ENCODE results near the gene AFAP1L2.

The AFAP1L2 gene

DNA sequence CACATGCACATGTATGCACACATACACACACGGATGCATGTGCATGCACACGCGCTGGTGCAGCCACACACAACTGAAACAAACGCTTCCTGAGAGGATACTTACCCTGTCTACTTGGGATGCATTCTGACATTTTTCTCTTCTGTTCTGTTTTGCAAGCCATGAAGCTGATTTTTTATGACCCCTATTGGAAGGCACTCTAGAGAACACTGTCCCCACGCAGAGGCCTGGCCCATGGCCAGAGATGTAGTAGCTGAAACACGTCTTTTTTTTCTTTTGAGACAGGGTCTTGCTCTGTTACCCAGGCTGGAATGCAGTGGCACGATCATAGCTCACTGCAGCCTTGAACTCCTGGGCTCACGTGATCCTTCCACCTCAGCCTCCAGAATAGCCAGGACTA lies 117.4 kb downstream of the AFAP1L2 start:
- ATAC-seq: no peak

GRCh38 chr10:114285961-114286441 lies 118.3 kb downstream of the AFAP1L2 start:
- ATAC-seq: no peak
- no peak for TF ChIP-seq ARNTL (CRISPR knock-in tag; IDR thresholded peaks at IDR 0.05; ENCODE audit: borderline replicate concordance, low read depth)
- TF ChIP-seq TCF4 (CRISPR knock-in tag; IDR thresholded peaks at IDR 0.05; ENCODE audit: borderline replicate concordance): no peak
- TF ChIP-seq ESRRG (CRISPR knock-in tag; IDR thresholded peaks at IDR 0.05): no peak
- no peak for TF ChIP-seq CSRNP3 (CRISPR knock-in tag; IDR thresholded peaks at IDR 0.05)
- TF ChIP-seq ZNF565 (CRISPR knock-in tag; conservative IDR thresholded peaks at IDR 0.05; ENCODE audit: low read depth): no peak
- no peak for TF ChIP-seq BACH2 (CRISPR knock-in tag; IDR thresholded peaks at IDR 0.05; ENCODE audit: borderline replicate concordance)
- no peak for TF ChIP-seq ZFP30 (CRISPR knock-in tag; IDR thresholded peaks at IDR 0.05)
- no peak for TF ChIP-seq ZC3H10 (CRISPR knock-in tag; IDR thresholded peaks at IDR 0.05)
- no peak for TF ChIP-seq SNAI2 (CRISPR knock-in tag; IDR thresholded peaks at IDR 0.05)
- no peak for TF ChIP-seq CREB5 (CRISPR knock-in tag; IDR thresholded peaks at IDR 0.05; ENCODE audit: low read depth)
- no peak for TF ChIP-seq ZFP3 (CRISPR knock-in tag; IDR thresholded peaks at IDR 0.05)

More for the DNA sequence above, 117.4 kb downstream of the AFAP1L2 start:
- TF ChIP-seq GLIS3 (CRISPR knock-in tag; IDR thresholded peaks at IDR 0.05): no peak
- TF ChIP-seq TOX (CRISPR knock-in tag; IDR thresholded peaks at IDR 0.05; ENCODE audit: borderline replicate concordance): no peak
- TF ChIP-seq TCF4 (CRISPR knock-in tag; IDR thresholded peaks at IDR 0.05; ENCODE audit: borderline replicate concordance): no peak
- no peak for TF ChIP-seq ESRRG (CRISPR knock-in tag; IDR thresholded peaks at IDR 0.05)
- TF ChIP-seq, protein P1, sequence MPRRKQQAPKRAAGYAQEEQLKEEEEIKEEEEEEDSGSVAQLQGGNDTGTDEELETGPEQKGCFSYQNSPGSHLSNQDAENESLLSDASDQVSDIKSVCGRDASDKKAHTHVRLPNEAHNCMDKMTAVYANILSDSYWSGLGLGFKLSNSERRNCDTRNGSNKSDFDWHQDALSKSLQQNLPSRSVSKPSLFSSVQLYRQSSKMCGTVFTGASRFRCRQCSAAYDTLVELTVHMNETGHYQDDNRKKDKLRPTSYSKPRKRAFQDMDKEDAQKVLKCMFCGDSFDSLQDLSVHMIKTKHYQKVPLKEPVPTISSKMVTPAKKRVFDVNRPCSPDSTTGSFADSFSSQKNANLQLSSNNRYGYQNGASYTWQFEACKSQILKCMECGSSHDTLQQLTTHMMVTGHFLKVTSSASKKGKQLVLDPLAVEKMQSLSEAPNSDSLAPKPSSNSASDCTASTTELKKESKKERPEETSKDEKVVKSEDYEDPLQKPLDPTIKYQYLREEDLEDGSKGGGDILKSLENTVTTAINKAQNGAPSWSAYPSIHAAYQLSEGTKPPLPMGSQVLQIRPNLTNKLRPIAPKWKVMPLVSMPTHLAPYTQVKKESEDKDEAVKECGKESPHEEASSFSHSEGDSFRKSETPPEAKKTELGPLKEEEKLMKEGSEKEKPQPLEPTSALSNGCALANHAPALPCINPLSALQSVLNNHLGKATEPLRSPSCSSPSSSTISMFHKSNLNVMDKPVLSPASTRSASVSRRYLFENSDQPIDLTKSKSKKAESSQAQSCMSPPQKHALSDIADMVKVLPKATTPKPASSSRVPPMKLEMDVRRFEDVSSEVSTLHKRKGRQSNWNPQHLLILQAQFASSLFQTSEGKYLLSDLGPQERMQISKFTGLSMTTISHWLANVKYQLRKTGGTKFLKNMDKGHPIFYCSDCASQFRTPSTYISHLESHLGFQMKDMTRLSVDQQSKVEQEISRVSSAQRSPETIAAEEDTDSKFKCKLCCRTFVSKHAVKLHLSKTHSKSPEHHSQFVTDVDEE (CRISPR knock-in tag; IDR thresholded peaks at IDR 0.05): no peak
- TF ChIP-seq, protein P2, sequence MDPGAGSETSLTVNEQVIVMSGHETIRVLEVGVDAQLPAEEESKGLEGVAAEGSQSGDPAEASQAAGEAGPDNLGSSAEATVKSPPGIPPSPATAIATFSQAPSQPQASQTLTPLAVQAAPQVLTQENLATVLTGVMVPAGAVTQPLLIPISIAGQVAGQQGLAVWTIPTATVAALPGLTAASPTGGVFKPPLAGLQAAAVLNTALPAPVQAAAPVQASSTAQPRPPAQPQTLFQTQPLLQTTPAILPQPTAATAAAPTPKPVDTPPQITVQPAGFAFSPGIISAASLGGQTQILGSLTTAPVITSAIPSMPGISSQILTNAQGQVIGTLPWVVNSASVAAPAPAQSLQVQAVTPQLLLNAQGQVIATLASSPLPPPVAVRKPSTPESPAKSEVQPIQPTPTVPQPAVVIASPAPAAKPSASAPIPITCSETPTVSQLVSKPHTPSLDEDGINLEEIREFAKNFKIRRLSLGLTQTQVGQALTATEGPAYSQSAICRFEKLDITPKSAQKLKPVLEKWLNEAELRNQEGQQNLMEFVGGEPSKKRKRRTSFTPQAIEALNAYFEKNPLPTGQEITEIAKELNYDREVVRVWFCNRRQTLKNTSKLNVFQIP (CRISPR knock-in tag; IDR thresholded peaks at IDR 0.05; ENCODE audit: borderline replicate concordance, low read depth): no peak

GRCh38 chr10:114284346-114285071 lies 119.8 kb downstream of the AFAP1L2 start:
- no peak; the same call in 2 of the 3 replicates for ATAC-seq
- no peak for TF ChIP-seq CSRNP3 (CRISPR knock-in tag; IDR thresholded peaks at IDR 0.05)
- TF ChIP-seq, protein P1 (CRISPR knock-in tag; IDR thresholded peaks at IDR 0.05): no peak
- TF ChIP-seq ARNTL (CRISPR knock-in tag; IDR thresholded peaks at IDR 0.05; ENCODE audit: borderline replicate concordance, low read depth): no peak
- no peak for TF ChIP-seq ZC3H10 (CRISPR knock-in tag; IDR thresholded peaks at IDR 0.05)
- no peak for TF ChIP-seq RARB (CRISPR knock-in tag; IDR thresholded peaks at IDR 0.05)
- TF ChIP-seq ZFP3 (CRISPR knock-in tag; IDR thresholded peaks at IDR 0.05): no peak
- no peak for TF ChIP-seq ZFP30 (CRISPR knock-in tag; IDR thresholded peaks at IDR 0.05)
- TF ChIP-seq ZNF8 (CRISPR knock-in tag; IDR thresholded peaks at IDR 0.05): no peak
- no peak for TF ChIP-seq PATZ1 (CRISPR knock-in tag; IDR thresholded peaks at IDR 0.05; ENCODE audit: borderline replicate concordance)
- TF ChIP-seq, protein P2 (CRISPR knock-in tag; IDR thresholded peaks at IDR 0.05; ENCODE audit: borderline replicate concordance, low read depth): no peak
